ENCODE results near the gene HACD2.

The HACD2 gene

GRCh38 chr3:123546133-123546755 is 38.6 kb downstream of the HACD2 start:
- peaks cover 9% of the 10 kb centered on the region for H3K36me3 ChIP-seq (ENCODE audit: control insufficient read depth, insufficient read depth, low read length)
- no peaks in the 10 kb centered on the region for H3K4me1 ChIP-seq (ENCODE audit: control insufficient read depth, insufficient read depth, low read length, poor library complexity, severe bottlenecking)
- no peaks in the 10 kb centered on the region for H3K9me3 ChIP-seq (ENCODE audit: control insufficient read depth, low read length)
- 100% methylated on average over 1 of the region's 4 CpGs for WGBS, 2 experiments (ENCODE audit: insufficient coverage in 2 of 2)
- no peak overlapping the region for H3K4me3 ChIP-seq (ENCODE audit: extremely low read depth, insufficient read depth, low read length, poor library complexity, severe bottlenecking)
- H3K27ac ChIP-seq (ENCODE audit: low read depth, low read length, severe bottlenecking), result no peak overlapping the region

- no peaks in the 10 kb centered on the region for H3K9me3 ChIP-seq (ENCODE audit: control insufficient read depth, low read length)
- no peak overlapping the region for H3K4me3 ChIP-seq (ENCODE audit: extremely low read depth, insufficient read depth, low read length, poor library complexity, severe bottlenecking)
- 100% methylated on average over 1 of the region's 6 CpGs; no CpG with 5 or more reads in 1 of the 2 experiments for WGBS, 2 experiments (ENCODE audit: insufficient coverage in 2 of 2)
- H3K4me1 ChIP-seq (ENCODE audit: control insufficient read depth, insufficient read depth, low read length, poor library complexity, severe bottlenecking), result no peaks in the 10 kb centered on the region
- no peaks in the 10 kb centered on the region for H3K36me3 ChIP-seq (ENCODE audit: control insufficient read depth, insufficient read depth, low read length)
- H3K27ac ChIP-seq (ENCODE audit: low read depth, low read length, severe bottlenecking), result no peak overlapping the region
Measured at GRCh38 chr3:123543950-123544349, 40.9 kb downstream of the HACD2 start.

- Histone ChIP-seq H3K4me3 (ENCODE audit: extremely low read depth, insufficient read depth, low read length, poor library complexity, severe bottlenecking) (no peak overlapping the region), H3K27ac (ENCODE audit: low read depth, low read length, severe bottlenecking) (no peak overlapping the region), H3K36me3 (ENCODE audit: control insufficient read depth, insufficient read depth, low read length) (no peaks in the 10 kb centered on the region), H3K4me1 (ENCODE audit: control insufficient read depth, insufficient read depth, low read length, poor library complexity, severe bottlenecking) (peaks cover 4% of the 10 kb centered on the region), H3K9me3 (ENCODE audit: control insufficient read depth, low read length) (no peaks in the 10 kb centered on the region)
- WGBS, 2 experiments (ENCODE audit: insufficient coverage in 2 of 2), result no CpG with 5 or more reads among the region's 2 CpGs
Measured at GRCh38 chr3:123540285-123540684, 44.6 kb downstream of the HACD2 start.

- H3K36me3 ChIP-seq (ENCODE audit: control insufficient read depth, insufficient read depth, low read length), result no peaks in the 10 kb centered on the region
- H3K27ac ChIP-seq (ENCODE audit: low read depth, low read length, severe bottlenecking), result no peak overlapping the region
- 100% methylated on average over 1 of the region's 5 CpGs; no CpG with 5 or more reads in 1 of the 2 experiments for WGBS, 2 experiments (ENCODE audit: insufficient coverage in 2 of 2)
- H3K4me3 ChIP-seq (ENCODE audit: extremely low read depth, insufficient read depth, low read length, poor library complexity, severe bottlenecking), result no peak overlapping the region
- H3K4me1 ChIP-seq (ENCODE audit: control insufficient read depth, insufficient read depth, low read length, poor library complexity, severe bottlenecking), result peaks cover 8% of the 10 kb centered on the region
- no peaks in the 10 kb centered on the region for H3K9me3 ChIP-seq (ENCODE audit: control insufficient read depth, low read length)
Measured at GRCh38 chr3:123536153-123536895, 48.5 kb downstream of the HACD2 start.

- H3K27ac ChIP-seq (ENCODE audit: low read depth, low read length, severe bottlenecking), result no peak overlapping the region
- no peak overlapping the region for H3K4me3 ChIP-seq (ENCODE audit: extremely low read depth, insufficient read depth, low read length, poor library complexity, severe bottlenecking)
- no peaks in the 10 kb centered on the region for H3K9me3 ChIP-seq (ENCODE audit: control insufficient read depth, low read length)
- WGBS, 2 experiments (ENCODE audit: insufficient coverage in 2 of 2), result 75% methylated on average over 1 of the region's 1 CpG; no CpG with 5 or more reads in 1 of the 2 experiments
- peaks cover 8% of the 10 kb centered on the region for H3K4me1 ChIP-seq (ENCODE audit: control insufficient read depth, insufficient read depth, low read length, poor library complexity, severe bottlenecking)
- no peaks in the 10 kb centered on the region for H3K36me3 ChIP-seq (ENCODE audit: control insufficient read depth, insufficient read depth, low read length)
Measured at GRCh38 chr3:123535580-123535979, 49.3 kb downstream of the HACD2 start.

- no peaks in the 10 kb centered on the region for H3K9me3 ChIP-seq (ENCODE audit: control insufficient read depth, low read length)
- H3K36me3 ChIP-seq (ENCODE audit: control insufficient read depth, insufficient read depth, low read length), result no peaks in the 10 kb centered on the region
- H3K4me3 ChIP-seq (ENCODE audit: extremely low read depth, insufficient read depth, low read length, poor library complexity, severe bottlenecking), result no peak overlapping the region
- peaks cover 8% of the 10 kb centered on the region for H3K4me1 ChIP-seq (ENCODE audit: control insufficient read depth, insufficient read depth, low read length, poor library complexity, severe bottlenecking)
- H3K27ac ChIP-seq (ENCODE audit: low read depth, low read length, severe bottlenecking), result no peak overlapping the region
- 88 to 94% methylated on average over 3 of the region's 4 CpGs for WGBS, 2 experiments (ENCODE audit: insufficient coverage in 2 of 2)
Measured at GRCh38 chr3:123534264-123534663, 50.6 kb downstream of the HACD2 start.

GRCh38 chr3:123533554-123534159 is 51.2 kb downstream of the HACD2 start:
- H3K36me3 ChIP-seq (ENCODE audit: control insufficient read depth, insufficient read depth, low read length), result no peaks in the 10 kb centered on the region
- H3K4me3 ChIP-seq (ENCODE audit: extremely low read depth, insufficient read depth, low read length, poor library complexity, severe bottlenecking), result no peak overlapping the region
- WGBS, 2 experiments (ENCODE audit: insufficient coverage in 2 of 2), result 100% methylated on average over 1 of the region's 2 CpGs
- H3K27ac ChIP-seq (ENCODE audit: low read depth, low read length, severe bottlenecking), result no peak overlapping the region
- peaks cover 8% of the 10 kb centered on the region for H3K4me1 ChIP-seq (ENCODE audit: control insufficient read depth, insufficient read depth, low read length, poor library complexity, severe bottlenecking)
- no peaks in the 10 kb centered on the region for H3K9me3 ChIP-seq (ENCODE audit: control insufficient read depth, low read length)

GRCh38 chr3:123528130-123528529 is 56.7 kb downstream of the HACD2 start:
- H3K36me3 ChIP-seq (ENCODE audit: control insufficient read depth, insufficient read depth, low read length), result peaks cover 17% of the 10 kb centered on the region
- no peak overlapping the region for H3K27ac ChIP-seq (ENCODE audit: low read depth, low read length, severe bottlenecking)
- no peaks in the 10 kb centered on the region for H3K9me3 ChIP-seq (ENCODE audit: control insufficient read depth, low read length)
- no peaks in the 10 kb centered on the region for H3K4me1 ChIP-seq (ENCODE audit: control insufficient read depth, insufficient read depth, low read length, poor library complexity, severe bottlenecking)
- no CpG with 5 or more reads among the region's 2 CpGs for WGBS, 2 experiments (ENCODE audit: insufficient coverage in 2 of 2)
- no peak overlapping the region for H3K4me3 ChIP-seq (ENCODE audit: extremely low read depth, insufficient read depth, low read length, poor library complexity, severe bottlenecking)

GRCh38 chr3:123527046-123527445 is 57.8 kb downstream of the HACD2 start:
- Histone ChIP-seq H3K36me3 (ENCODE audit: control insufficient read depth, insufficient read depth, low read length) (peaks cover 17% of the 10 kb centered on the region), H3K9me3 (ENCODE audit: control insufficient read depth, low read length) (no peaks in the 10 kb centered on the region), H3K4me3 (ENCODE audit: extremely low read depth, insufficient read depth, low read length, poor library complexity, severe bottlenecking) (no peak overlapping the region), H3K27ac (ENCODE audit: low read depth, low read length, severe bottlenecking) (no peak overlapping the region), H3K4me1 (ENCODE audit: control insufficient read depth, insufficient read depth, low read length, poor library complexity, severe bottlenecking) (no peaks in the 10 kb centered on the region)
- 95% methylated on average over 2 of the region's 3 CpGs; no CpG with 5 or more reads in 1 of the 2 experiments for WGBS, 2 experiments (ENCODE audit: insufficient coverage in 2 of 2)

- H3K27ac ChIP-seq (ENCODE audit: low read depth, low read length, severe bottlenecking), result no peak overlapping the region
- peaks cover 17% of the 10 kb centered on the region for H3K36me3 ChIP-seq (ENCODE audit: control insufficient read depth, insufficient read depth, low read length)
- no CpG with 5 or more reads among the region's 1 CpG for WGBS, 2 experiments (ENCODE audit: insufficient coverage in 2 of 2)
- no peaks in the 10 kb centered on the region for H3K4me1 ChIP-seq (ENCODE audit: control insufficient read depth, insufficient read depth, low read length, poor library complexity, severe bottlenecking)
- no peak overlapping the region for H3K4me3 ChIP-seq (ENCODE audit: extremely low read depth, insufficient read depth, low read length, poor library complexity, severe bottlenecking)
- H3K9me3 ChIP-seq (ENCODE audit: control insufficient read depth, low read length), result no peaks in the 10 kb centered on the region
Measured at GRCh38 chr3:123526474-123526873, 58.4 kb downstream of the HACD2 start.

GRCh38 chr3:123525433-123525832 is 59.4 kb downstream of the HACD2 start:
- WGBS, 2 experiments (ENCODE audit: insufficient coverage in 2 of 2), result 100% methylated on average over 1 of the region's 3 CpGs
- peaks cover 17% of the 10 kb centered on the region for H3K36me3 ChIP-seq (ENCODE audit: control insufficient read depth, insufficient read depth, low read length)
- H3K4me1 ChIP-seq (ENCODE audit: control insufficient read depth, insufficient read depth, low read length, poor library complexity, severe bottlenecking), result no peaks in the 10 kb centered on the region
- H3K4me3 ChIP-seq (ENCODE audit: extremely low read depth, insufficient read depth, low read length, poor library complexity, severe bottlenecking), result no peak overlapping the region
- H3K27ac ChIP-seq (ENCODE audit: low read depth, low read length, severe bottlenecking), result no peak overlapping the region
- H3K9me3 ChIP-seq (ENCODE audit: control insufficient read depth, low read length), result no peaks in the 10 kb centered on the region
